ENCODE results near the gene ZNF665. TPM values are rescaled to one million over a fixed set of nuclear protein-coding genes. Genes with fewer than 3 reads are reported as not detected.
"Not testable (repeated sequence)": the region's sequence is repeated elsewhere in the genome, so short reads cannot be mapped to it uniquely, and the experiment has no call there.

The ZNF665 gene
- 1.3 and 1.8 TPM in 2 replicates for total RNA-seq

- DNase-seq (ENCODE audit: low read depth in 2 of 2), result peak; percentile 81 to 90
These were observed at the start of gene ZNF665 for GRCh38 chr19:53192771-53193534. TSS of gene ZNF665 (minus strand) at chr19:53193358. CDS start at chr19:53182898, 10,460 bp downstream.

GRCh38 chr19:53237114-53237777, 44.1 kb upstream of the ZNF665 start:
- DNase-seq (ENCODE audit: low read depth in 2 of 2), result no peak

GRCh38 chr19:53224606-53225005, 31.4 kb upstream of the ZNF665 start:
- DNase-seq (ENCODE audit: low read depth in 2 of 2), result no peak

GRCh38 chr19:53222716-53223115, 29.6 kb upstream of the ZNF665 start:
- DNase-seq (ENCODE audit: low read depth in 2 of 2), result not testable (repeated sequence)

GRCh38 chr19:53212703-53213320, 19.7 kb upstream of the ZNF665 start:
- DNase-seq (ENCODE audit: low read depth in 2 of 2), result no peak

- DNase-seq (ENCODE audit: low read depth in 2 of 2), result not testable (repeated sequence)
These were observed 18.4 kb upstream of the ZNF665 start for GRCh38 chr19:53211554-53211953.

GRCh38 chr19:53196777-53197396, 3.7 kb upstream of the ZNF665 start:
- DNase-seq (ENCODE audit: low read depth in 2 of 2), result peak; percentile 95

GRCh38 chr19:53195265-53195903, 2.2 kb upstream of the ZNF665 start:
- peak; percentile 89 for DNase-seq (ENCODE audit: low read depth in 2 of 2)

- DNase-seq (ENCODE audit: low read depth in 2 of 2), result no peak
These were observed 521 bp upstream of the ZNF665 start for GRCh38 chr19:53193535-53194222.

- DNase-seq (ENCODE audit: low read depth in 2 of 2), result no peak
These were observed 2.9 kb downstream of the ZNF665 start for GRCh38 chr19:53190253-53190652.

- peak in 1 of 2 donors; percentile 26 for DNase-seq (ENCODE audit: low read depth in 2 of 2)
These were observed 3.4 kb downstream of the ZNF665 start for GRCh38 chr19:53189691-53190198.

- not testable (repeated sequence) for DNase-seq (ENCODE audit: low read depth in 2 of 2)
These were observed 7.8 kb downstream of the ZNF665 start for GRCh38 chr19:53185155-53185882.

- DNase-seq (ENCODE audit: low read depth in 2 of 2), result no peak
These were observed 9.9 kb downstream of the ZNF665 start for GRCh38 chr19:53183146-53183764.

- DNase-seq (ENCODE audit: low read depth in 2 of 2), result no peak
These were observed 11.0 kb downstream of the ZNF665 start for GRCh38 chr19:53182202-53182601.

- no peak for DNase-seq (ENCODE audit: low read depth in 2 of 2)
These were observed 15.2 kb downstream of the ZNF665 start for GRCh38 chr19:53177986-53178385.

GRCh38 chr19:53172889-53173288, 20.3 kb downstream of the ZNF665 start:
- DNase-seq (ENCODE audit: low read depth in 2 of 2), result peak; percentile 35 to 41

- no peak for DNase-seq (ENCODE audit: low read depth in 2 of 2)
These were observed 27.5 kb downstream of the ZNF665 start for GRCh38 chr19:53165691-53166091.

- no peak for DNase-seq (ENCODE audit: low read depth in 2 of 2)
These were observed 32.0 kb downstream of the ZNF665 start for GRCh38 chr19:53161123-53161522.

- DNase-seq (ENCODE audit: low read depth in 2 of 2), result no peak
These were observed 32.8 kb downstream of the ZNF665 start for GRCh38 chr19:53160350-53160749.

All from lung microvascular endothelial cell (primary cell).